CD4-positive, CD25-positive, alpha-beta regulatory T cell (primary cell): ENCODE data around the gene CKMT2. TPM values are rescaled to one million over a fixed set of nuclear protein-coding genes. Genes with fewer than 3 reads are reported as not detected.

ENCODE experiments used
- ATAC-seq, 2 donors: fragments of 150-1000 bp; cut with Tn5 transposase; one replicate each; pipeline ENCODE4 v1.10.0; 2021; ENCODE audit warnings: low read depth in 2 of 2, moderate number of reproducible peaks in 2 of 2, moderate library complexity in 1 of 2
- DNase-seq, 3 donors: peaks; one replicate each; pipeline versions ENCODE4 v3.0.0 to v3.0.0-alpha.2; 2012 to 2022; ENCODE audit warnings: mixed read lengths in 1 of 3
- H3K27ac ChIP-seq: one replicate; pipeline ENCODE4 v1.7.0; 2013; ENCODE audit warnings: mild to moderate bottlenecking, low read length; ENCODE audit not compliant: insufficient read depth, poor library complexity, severe bottlenecking
- H3K27me3 ChIP-seq: one replicate; pipeline ENCODE4 v1.7.0; 2013; ENCODE audit warnings: low read length; ENCODE audit not compliant: control insufficient read depth, insufficient read depth
- H3K36me3 ChIP-seq: one replicate; pipeline ENCODE4 v1.7.0; 2013; ENCODE audit warnings: mild to moderate bottlenecking, low read length, moderate library complexity; ENCODE audit not compliant: control insufficient read depth, insufficient read depth
- H3K4me1 ChIP-seq: 2 replicates; pipeline ENCODE4 v1.7.0; 2013; ENCODE audit warnings: mild to moderate bottlenecking, low read length; ENCODE audit not compliant: insufficient read depth, control insufficient read depth, poor library complexity, severe bottlenecking
- H3K4me3 ChIP-seq: one replicate; pipeline ENCODE4 v1.7.0; 2013; ENCODE audit warnings: low read depth, mild to moderate bottlenecking, low read length, moderate library complexity
- H3K9me3 ChIP-seq, 2 experiments: 1 replicate in 1 of 2; 2 replicates in 1 of 2; pipeline ENCODE4 v1.7.0; 2013; ENCODE audit warnings: low read length in 2 of 2, mild to moderate bottlenecking in 1 of 2, moderate library complexity in 1 of 2; ENCODE audit not compliant: control insufficient read depth in 2 of 2
- H3K27ac Mint-ChIP-seq, 3 donors: one replicate each; pipeline ENCODE4 v1.8.0; 2020 to 2022; ENCODE audit warnings: mild to moderate bottlenecking in 3 of 3, mixed read lengths in 3 of 3, moderate library complexity in 2 of 3
- H3K27me3 Mint-ChIP-seq: one replicate; pipeline ENCODE4 v1.8.0; 2022; ENCODE audit warnings: mild to moderate bottlenecking, mixed read lengths
- H3K36me3 Mint-ChIP-seq: one replicate; pipeline ENCODE4 v1.8.0; 2020; ENCODE audit warnings: mixed read lengths
- H3K4me1 Mint-ChIP-seq, 4 donors: one replicate each; pipeline ENCODE4 v1.8.0; 2020 to 2022; ENCODE audit warnings: mixed read lengths in 4 of 4, mild to moderate bottlenecking in 1 of 4
- H3K4me3 Mint-ChIP-seq, 4 donors: one replicate each; pipeline ENCODE4 v1.8.0; 2020 to 2022; ENCODE audit warnings: mild to moderate bottlenecking in 4 of 4, mixed read lengths in 4 of 4, moderate library complexity in 3 of 4
- H3K9me3 Mint-ChIP-seq, 7 donors: one replicate each; pipeline ENCODE4 v1.8.0; 2020 to 2022; ENCODE audit warnings: mixed read lengths in 7 of 7, mild to moderate bottlenecking in 3 of 7, moderate library complexity in 2 of 7
- polyA plus RNA-seq, 4 donors: library from polyadenylated mRNA; unstranded; fragments of 300-500 nt; fragmentation: Illumina TruSeq; gene quantifications; one replicate each; pipeline ENCODE4 v1.2.3, GENCODE V29; 2021
- total RNA-seq: library from RNA; stranded (reverse); gene quantifications from one replicate; pipeline ENCODE4 v1.2.3, GENCODE V29; 2022

CKMT2 gene
- total RNA-seq (not detected), polyA plus RNA-seq (under 1 TPM in 1 of 4 donors, not detected in 3; 0.25 TPM)

DNA sequence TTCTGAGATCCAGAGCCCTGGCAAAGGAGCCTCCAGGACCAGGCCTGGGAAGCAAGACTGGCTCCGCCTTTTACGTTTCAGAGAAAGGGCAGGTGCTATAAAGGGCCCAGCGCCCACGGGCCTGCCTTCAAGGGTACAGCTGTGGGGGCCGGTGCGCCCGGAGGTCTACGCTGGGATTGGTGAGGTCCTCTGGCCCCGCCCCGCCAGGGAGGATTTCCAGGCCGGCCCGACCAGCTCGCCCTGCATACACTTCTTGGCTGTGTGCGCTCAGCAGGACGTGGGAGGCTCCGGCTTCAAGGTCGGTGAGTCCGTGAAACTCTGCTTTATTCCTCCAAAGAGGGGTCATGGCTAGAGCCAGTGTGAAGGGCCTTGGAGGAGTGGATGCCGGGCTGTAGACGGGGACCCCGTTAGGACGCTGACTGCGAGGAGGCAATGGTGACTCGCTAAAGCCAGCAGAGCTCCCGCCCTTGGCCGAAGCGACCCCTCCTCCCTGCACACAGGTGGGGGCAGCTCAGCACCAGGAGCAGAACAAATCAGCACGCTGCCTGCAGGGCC is at the start of gene CKMT2:
CKMT2 (plus strand) TSS at position 243 of the 555 bp plus-strand sequence. CDS start 17,811 bp downstream, outside the sequence.
- H3K4me3 Mint-ChIP-seq: no peak within 1 kb of the TSS
- ATAC-seq: no peak
- peaks cover 9% of the 10 kb centered on the region for H3K4me1 ChIP-seq

DNA sequence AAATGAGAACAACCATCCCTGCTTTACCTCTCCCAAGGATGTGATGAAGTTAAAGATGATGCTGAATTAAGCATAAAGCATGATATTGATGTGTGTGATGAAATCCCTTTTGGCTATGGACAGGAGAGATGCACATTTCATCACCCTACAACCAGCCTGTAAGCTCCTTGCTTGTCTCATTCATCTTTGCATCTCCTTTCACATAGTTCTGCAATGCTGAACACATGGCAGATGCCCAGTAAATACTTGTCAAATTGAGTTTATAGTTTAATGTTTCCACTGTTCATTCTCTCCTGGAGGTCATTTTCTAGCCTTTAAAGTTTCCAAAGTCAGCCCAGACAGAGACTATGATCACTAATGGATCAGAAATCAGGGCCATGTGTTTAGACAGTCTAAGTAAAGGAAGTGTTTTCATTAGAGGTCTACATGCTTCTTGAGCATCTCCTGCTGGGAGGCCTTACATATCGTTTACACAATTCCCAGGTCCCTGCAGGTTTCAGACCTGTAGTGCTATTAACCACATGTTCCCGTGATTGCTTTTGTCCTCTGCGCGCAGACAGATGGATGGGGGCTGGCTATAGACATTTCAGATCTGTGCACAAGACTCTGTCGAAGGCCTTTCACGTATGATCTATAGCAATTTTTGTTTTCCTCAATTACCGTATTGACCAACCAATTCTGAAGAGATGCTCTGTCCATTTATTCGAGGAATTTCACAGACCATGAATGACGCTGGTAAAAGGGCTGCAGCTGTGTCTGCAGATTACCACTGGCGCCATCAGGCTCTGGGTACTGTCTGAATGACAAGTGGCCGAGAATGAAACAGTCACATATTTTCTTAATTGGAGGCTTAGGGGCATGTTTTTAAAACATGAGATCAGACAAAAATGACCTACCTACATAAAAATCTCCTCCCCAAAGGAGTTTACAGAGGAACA is 49.0 kb upstream of the CKMT2 start:
- H3K4me1 Mint-ChIP-seq: peaks cover 0 to 23% (median 19%) of the 10 kb centered on the region in 4 donors
- Histone ChIP-seq H3K27ac (no peak overlapping the region), H3K36me3 (peaks cover 2% of the 10 kb centered on the region), H3K4me1 (no peaks in the 10 kb centered on the region), H3K27me3 (no peaks in the 10 kb centered on the region), H3K9me3 (no peaks in the 10 kb centered on the region), H3K4me3 (no peak overlapping the region)
- no peak for DNase-seq
- peaks cover 4% of the 10 kb centered on the region for H3K27me3 Mint-ChIP-seq
- no peak for ATAC-seq
- no peak overlapping the region for H3K4me3 Mint-ChIP-seq
- peaks cover 8% of the 10 kb centered on the region for H3K36me3 Mint-ChIP-seq
- H3K27ac Mint-ChIP-seq: peak overlapping the region in 1 of 3 donors; percentile 30
- H3K9me3 Mint-ChIP-seq: no peaks in the 10 kb centered on the region

More for the DNA sequence above, at the start of gene CKMT2:
- no peak within 1 kb of the TSS for H3K4me3 ChIP-seq
- H3K27me3 ChIP-seq: no peaks in the 10 kb centered on the region
- H3K27ac ChIP-seq: no peak within 1 kb of the TSS
- H3K27me3 Mint-ChIP-seq: peaks cover 4% of the 10 kb centered on the region
- H3K27ac Mint-ChIP-seq: no peak within 1 kb of the TSS
- H3K36me3 Mint-ChIP-seq: peaks cover 5% of the 10 kb centered on the region
- H3K9me3 Mint-ChIP-seq: no peaks in the 10 kb centered on the region
- no peak for DNase-seq
- no peaks in the 10 kb centered on the region for H3K9me3 ChIP-seq
- no peaks in the 10 kb centered on the region for H3K36me3 ChIP-seq
- H3K4me1 Mint-ChIP-seq: peaks cover 0 to 10% (median 0%) of the 10 kb centered on the region in 4 donors

DNA sequence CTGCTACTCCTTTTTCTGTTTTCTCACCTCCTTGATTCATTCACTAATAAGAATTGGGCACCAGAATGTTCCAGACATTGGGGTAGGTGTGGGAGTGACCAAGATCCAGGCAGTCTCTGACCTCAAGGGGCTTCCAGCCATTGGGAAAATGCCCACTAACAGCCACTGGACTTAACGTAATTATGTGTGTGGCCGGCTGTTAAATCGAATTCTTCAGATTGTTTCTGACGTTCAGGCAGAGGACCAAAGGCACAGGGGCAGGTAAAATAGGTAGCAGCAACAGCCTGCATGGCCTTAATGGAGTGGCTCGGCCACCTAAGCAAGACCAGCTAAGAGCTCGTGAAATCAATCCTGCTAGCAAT is 48.4 kb upstream of the CKMT2 start:
- Mint-ChIP-seq H3K4me1 (peaks cover 0 to 23% (median 21%) of the 10 kb centered on the region in 4 donors), H3K27me3 (peaks cover 4% of the 10 kb centered on the region), H3K4me3 (no peak overlapping the region), H3K9me3 (no peaks in the 10 kb centered on the region), H3K36me3 (peaks cover 12% of the 10 kb centered on the region), H3K27ac (no peak overlapping the region)
- Histone ChIP-seq H3K27me3 (no peaks in the 10 kb centered on the region), H3K27ac (no peak overlapping the region), H3K4me1 (no peaks in the 10 kb centered on the region), H3K9me3 (no peaks in the 10 kb centered on the region), H3K36me3 (peaks cover 2% of the 10 kb centered on the region), H3K4me3 (no peak overlapping the region)
- ATAC-seq (no peak), DNase-seq (no peak)

DNA sequence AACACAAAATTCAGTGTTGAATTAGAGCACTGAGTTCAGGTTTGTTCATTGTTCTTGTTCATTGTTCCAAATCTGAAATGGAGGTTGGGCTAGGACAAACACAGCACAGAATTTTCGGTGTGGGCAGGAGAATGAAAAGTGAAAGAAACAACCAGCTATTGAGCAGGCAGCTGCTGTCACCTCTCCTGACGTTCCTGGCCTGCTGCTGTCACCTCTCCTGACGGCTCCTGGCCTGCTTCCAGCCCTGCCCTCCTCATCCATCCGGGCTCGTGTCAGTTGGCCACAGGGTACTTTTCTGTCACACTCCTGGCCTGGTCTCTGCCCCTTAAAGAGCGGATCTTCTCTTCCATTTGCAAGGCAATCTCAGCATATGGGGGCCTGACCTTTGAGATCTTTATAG is 45.2 kb upstream of the CKMT2 start:
- H3K9me3 Mint-ChIP-seq: no peaks in the 10 kb centered on the region
- H3K4me1 ChIP-seq: no peaks in the 10 kb centered on the region
- no peak overlapping the region for H3K27ac ChIP-seq
- H3K27me3 Mint-ChIP-seq: no peaks in the 10 kb centered on the region
- no peak overlapping the region for H3K4me3 Mint-ChIP-seq
- H3K27ac Mint-ChIP-seq: peak overlapping the region in 1 of 3 donors; percentile 27
- peaks cover 2% of the 10 kb centered on the region for H3K36me3 ChIP-seq
- no peaks in the 10 kb centered on the region for H3K27me3 ChIP-seq
- no peak for ATAC-seq
- no peaks in the 10 kb centered on the region for H3K9me3 ChIP-seq
- peaks cover 14% of the 10 kb centered on the region for H3K36me3 Mint-ChIP-seq
- peaks cover 7 to 15% (median 14%) of the 10 kb centered on the region in 4 donors for H3K4me1 Mint-ChIP-seq
- no peak for DNase-seq
- no peak overlapping the region for H3K4me3 ChIP-seq

DNA sequence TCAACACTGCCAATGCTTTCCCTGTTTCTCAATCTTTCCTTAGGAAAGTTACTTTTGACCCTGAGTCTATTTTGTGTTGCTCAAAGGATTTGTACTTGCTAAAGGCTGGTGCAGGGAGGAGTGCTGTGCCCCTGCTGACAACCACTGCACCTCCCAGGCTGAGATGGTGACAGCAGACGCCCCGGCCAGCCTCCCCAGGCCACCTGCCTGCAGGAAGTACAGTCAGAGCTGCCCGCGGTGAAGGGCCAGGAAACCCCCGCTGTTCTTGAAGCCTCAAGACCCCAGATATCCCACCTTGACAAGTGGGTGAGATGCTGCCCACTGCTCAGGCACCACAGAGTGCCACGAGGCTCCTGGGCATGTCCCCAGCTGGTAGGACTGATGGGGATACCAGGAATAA is 44.2 kb upstream of the CKMT2 start:
- H3K4me3 Mint-ChIP-seq: no peak overlapping the region
- H3K9me3 Mint-ChIP-seq: no peaks in the 10 kb centered on the region
- Histone ChIP-seq H3K27ac (no peak overlapping the region), H3K36me3 (peaks cover 2% of the 10 kb centered on the region), H3K4me1 (no peaks in the 10 kb centered on the region), H3K4me3 (no peak overlapping the region), H3K27me3 (no peaks in the 10 kb centered on the region), H3K9me3 (no peaks in the 10 kb centered on the region)
- H3K4me1 Mint-ChIP-seq: peaks cover 4 to 7% (median 4%) of the 10 kb centered on the region in 4 donors
- no peaks in the 10 kb centered on the region for H3K27me3 Mint-ChIP-seq
- no peak for DNase-seq
- H3K27ac Mint-ChIP-seq: no peak overlapping the region
- peaks cover 14% of the 10 kb centered on the region for H3K36me3 Mint-ChIP-seq
- ATAC-seq: no peak

DNA sequence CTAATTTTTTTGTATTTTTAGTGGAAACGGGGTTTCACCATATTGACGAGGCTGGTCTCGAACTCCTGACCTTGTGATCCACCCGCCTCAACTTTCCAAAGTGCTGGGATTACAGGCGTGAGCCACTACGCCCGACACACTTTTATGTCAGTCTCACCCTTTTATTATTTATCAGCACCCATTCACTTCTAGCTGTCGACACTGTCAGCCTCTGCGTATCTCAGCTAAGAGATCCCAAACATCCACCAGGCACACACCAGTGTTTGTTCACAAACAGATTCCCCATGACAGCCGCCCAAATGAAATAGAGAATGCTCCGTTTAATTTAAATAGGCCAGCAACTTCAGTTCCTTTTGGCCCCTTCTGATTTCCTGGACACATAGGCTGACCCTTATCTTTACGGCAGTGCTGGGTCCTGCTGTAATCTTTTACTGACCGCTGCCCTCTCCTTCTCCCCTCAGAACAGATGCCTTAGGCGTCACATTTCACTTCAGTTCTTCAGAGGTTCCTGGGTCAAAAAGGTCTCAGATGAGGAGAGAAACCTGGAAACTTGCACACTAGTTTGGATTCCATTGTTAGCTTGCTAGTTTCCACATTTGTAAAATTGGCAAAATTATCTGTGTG is 43.1 kb upstream of the CKMT2 start:
- H3K4me3 ChIP-seq: no peak overlapping the region
- no peaks in the 10 kb centered on the region for H3K36me3 ChIP-seq
- peaks cover 4% of the 10 kb centered on the region for H3K4me1 ChIP-seq
- Mint-ChIP-seq H3K4me1 (peaks cover 4 to 10% (median 7%) of the 10 kb centered on the region in 4 donors), H3K9me3 (no peaks in the 10 kb centered on the region), H3K36me3 (peaks cover 15% of the 10 kb centered on the region), H3K27ac (no peak overlapping the region), H3K27me3 (no peaks in the 10 kb centered on the region), H3K4me3 (no peak overlapping the region)
- no peak overlapping the region for H3K27ac ChIP-seq
- no peaks in the 10 kb centered on the region for H3K27me3 ChIP-seq
- no peak for ATAC-seq
- H3K9me3 ChIP-seq: no peaks in the 10 kb centered on the region
- DNase-seq: no peak

DNA sequence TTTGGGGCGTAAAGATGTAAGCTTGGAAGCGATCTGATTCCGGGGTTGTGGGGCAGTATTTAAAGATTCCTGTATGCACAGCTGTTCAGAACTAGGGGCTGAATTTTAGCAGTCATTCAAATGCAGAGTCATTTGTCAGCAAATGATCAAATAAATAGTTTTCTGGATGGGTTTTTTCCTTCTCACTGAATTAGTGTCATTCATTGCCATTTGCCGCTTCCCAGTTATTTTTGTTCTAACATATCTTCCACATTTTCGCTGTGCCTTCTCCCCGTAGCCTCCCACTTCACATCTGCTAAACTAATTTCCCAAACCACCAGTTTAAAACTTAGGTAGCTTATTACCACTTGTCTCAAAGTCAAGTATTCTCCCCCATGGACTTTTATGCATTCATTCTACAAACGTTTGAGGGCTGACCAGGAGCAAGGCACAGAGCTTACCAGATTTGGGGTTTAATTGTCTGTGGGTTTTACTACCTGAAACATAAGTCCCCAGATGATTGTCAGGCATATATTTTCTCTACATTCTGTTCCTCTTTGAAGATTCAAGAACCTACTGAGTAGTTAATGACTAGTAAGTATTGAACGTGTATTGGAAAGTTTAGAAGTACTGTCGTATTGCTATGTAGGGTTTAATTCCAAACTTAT is 41.3 kb upstream of the CKMT2 start:
- Histone ChIP-seq H3K27me3 (no peaks in the 10 kb centered on the region), H3K4me1 (peaks cover 7% of the 10 kb centered on the region), H3K9me3 (no peaks in the 10 kb centered on the region), H3K36me3 (no peaks in the 10 kb centered on the region), H3K27ac (no peak overlapping the region), H3K4me3 (no peak overlapping the region)
- Mint-ChIP-seq H3K9me3 (no peaks in the 10 kb centered on the region), H3K4me1 (peaks cover 7 to 13% (median 10%) of the 10 kb centered on the region in 4 donors), H3K36me3 (peaks cover 17% of the 10 kb centered on the region), H3K27me3 (no peaks in the 10 kb centered on the region), H3K27ac (no peak overlapping the region), H3K4me3 (no peak overlapping the region)
- no peak for ATAC-seq
- no peak for DNase-seq
